Heart left ventricle (tissue), 16 donors: ENCODE data around the gene HDAC4. TPM values are rescaled to one million over a fixed set of nuclear protein-coding genes. Genes with fewer than 3 reads are reported as not detected.

Source experiments
- ATAC-seq, 4 donors: fragments of 200-7000 bp; cut with Tn5 transposase; one replicate each; pipeline ENCODE4 v1.9.1; 2020 to 2022; ENCODE audit warnings: moderate library complexity in 4 of 4, mild to moderate bottlenecking in 3 of 4, moderate number of reproducible peaks in 1 of 4
- DNase-seq, 5 donors: peaks; one replicate each; pipeline ENCODE4 v3.0.0-alpha.2; 2020
- H3K27ac ChIP-seq, 12 donors: fragments of 200-600 bp; sonication (generic) in 4 of 12; one replicate each; pipeline versions ENCODE4 v1.5.0 to v1.8.0; 2016 to 2022; ENCODE audit warnings: mild to moderate bottlenecking in 2 of 12
- H3K27me3 ChIP-seq, 9 donors: fragments of 200-600 bp; sonication (generic) in 2 of 9; one replicate each; pipeline versions ENCODE4 v1.5.1 to v1.8.0; 2016 to 2022; ENCODE audit warnings: mild to moderate bottlenecking in 3 of 9
- H3K36me3 ChIP-seq, 9 donors: fragments of 200-600 bp; sonication (generic) in 2 of 9; one replicate each; pipeline versions ENCODE4 v1.5.0 to v1.8.0; 2018 to 2022; ENCODE audit warnings: mild to moderate bottlenecking in 2 of 9
- H3K4me1 ChIP-seq, 12 donors: fragments of 200-600 bp; sonication (generic) in 4 of 12; one replicate each; pipeline versions ENCODE4 v1.5.0 to v1.8.0; 2016 to 2022; ENCODE audit warnings: mild to moderate bottlenecking in 3 of 12
- H3K4me3 ChIP-seq, 12 donors: fragments of 200-600 bp; sonication (generic) in 4 of 12; one replicate each; pipeline versions ENCODE4 v1.5.0 to v1.8.0; 2017 to 2022; ENCODE audit warnings: mild to moderate bottlenecking in 9 of 12, moderate library complexity in 4 of 12
- H3K9me3 ChIP-seq, 12 donors: fragments of 200-600 bp; sonication (generic) in 4 of 12; one replicate each; pipeline versions ENCODE4 v1.5.0 to v1.8.0; 2016 to 2022; ENCODE audit warnings: mild to moderate bottlenecking in 1 of 12
- CTCF ChIP-seq, 12 donors: fragments of 200-600 bp; sonication (generic) in 4 of 12; IDR thresholded peaks; one replicate each; pipeline versions ENCODE4 v1.5.0 to v1.8.0; 2018 to 2022; ENCODE audit warnings: antibody characterized with exemption in 12 of 12, mild to moderate bottlenecking in 5 of 12
- POLR2A ChIP-seq, 2 donors: fragments of 450-650 bp; IDR thresholded peaks; one replicate each; pipeline ENCODE4 v1.6.1; 2017; ENCODE audit warnings: antibody characterized with exemption in 2 of 2, mild to moderate bottlenecking in 2 of 2, moderate library complexity in 2 of 2
- WGBS, 4 donors: extraction: QIAGEN DNeasy Blood & Tissue Kit in 2 of 4; methylation state at CpG; one replicate each; pipeline versions ENCODE4 v1.1.5 to v1.1.7; 2013 to 2018; 5-methylcytosine and 5-hydroxymethylcytosine counted together
- intact Hi-C, 10 donors: fragments of 100-400 bp; cut with DNase I; formaldehyde crosslinking; loops; one replicate each; pipeline versions ENCODE4 v1.11.1 to v1.14.2; 2022
- polyA plus RNA-seq, 2 donors: library from polyadenylated mRNA; stranded (reverse); fragments of 200-250 nt; gene quantifications; one replicate each; pipeline ENCODE4 v1.2.3, GENCODE V29; 2013
- total RNA-seq, 9 donors: library from RNA; depleted of rRNA in 2 of 9; stranded (reverse); fragments of >200 nt in 2 of 9; fragmentation: NEBNext Ultra II Directional in 3 of 9; extraction: Animal tissue kit (Norgen Biotek cat#: 25700) in 3 of 9; gene quantifications; one replicate each; pipeline versions ENCODE4 v1.1.0 to v1.2.4, GENCODE V29; 2016 to 2023
- donor health status: ischemic (EF 13 %, LVEDD 7.1; RV severe dilation, severe dysfunction).
- donor health status: healthy with polysubstance abuse.
- donor health status: DM: no; HTN: yes; CAD: no.
- donor health status: DM: no; HTN: no; CAD: no.
- donor health status: ischemic (EF 25% LVEDD 6.9; RV normal size, moderate dysfunction).
- donor health status: ischemic (EF 25% LVEDD 5.7; RV mildly dilated, moderate dysfunction).
- donor health status: healthy.
- donor health status: DM: yes; HTN: yes; CAD: no.
- donor health status: ischemic (EF 35%, LVEDD 5.7; RV mildly dilated, moderate dysfunction).
- donor health status: nonischemic (EF 11% LVEDD 7.7; RV severe dilation, severe dysfunction).
- donor health status: DM: yes; HTN: yes; CAD: no.
- donor health status: PGD.
- donor health status: ischemic (EF 29% LVEDD 5.4; RV normal size, mild dysfunction).
- donor health status: nonischemic (EF 23%, LVEDD 6.1; RV moderate dilation, normal function).

HDAC4 gene
- total and polyA plus RNA-seq, 11 donors = 13.9 to 37.6 (median 27.5) TPM

GRCh38 chr2:239151201-239152131, 249.4 kb downstream of the HDAC4 start:
- intact Hi-C loops = loop anchor here in 2 of 10 donors (5.0 to 10.0 kb wide), 2 partner anchors 141 to 243 kb away; no protein-coding TSS in a partner anchor
- no peak for TF ChIP-seq POLR2A (IDR thresholded peaks at IDR 0.05)
- TF ChIP-seq CTCF (IDR thresholded peaks at IDR 0.05) = no peak
- DNase-seq = peak in 2 of 5 donors; percentile 13 to 33
- peaks cover 0 to 65% (median 58%) of the 10 kb centered on the region in 9 donors for H3K36me3 ChIP-seq
- H3K27ac ChIP-seq = peak overlapping the region in 7 of 12 donors; percentile 5 to 73 (median 36)
- H3K9me3 ChIP-seq = no peaks in the 10 kb centered on the region
- H3K4me1 ChIP-seq = peaks cover 0 to 19% (median 10%) of the 10 kb centered on the region in 12 donors
- H3K27me3 ChIP-seq = no peaks in the 10 kb centered on the region
- 67 to 83% (median 80%) methylated on average over 10 to 16 of the region's 16 CpGs for WGBS, 4 donors
- no peak overlapping the region for H3K4me3 ChIP-seq
- peak; percentile 33 to 75 (median 53) for ATAC-seq

- peak in 1 of 5 donors; percentile 5 for DNase-seq
- ATAC-seq = no peak
- H3K4me3 ChIP-seq = no peak overlapping the region
- H3K36me3 ChIP-seq = peaks cover 0 to 63% (median 51%) of the 10 kb centered on the region in 9 donors
- no peak for TF ChIP-seq POLR2A (IDR thresholded peaks at IDR 0.05)
- peaks cover 0 to 19% (median 10%) of the 10 kb centered on the region in 12 donors for H3K4me1 ChIP-seq
- WGBS, 4 donors = 76 to 88% (median 86%) methylated on average over 9 of the region's 9 CpGs
- no peaks in the 10 kb centered on the region for H3K9me3 ChIP-seq
- peak overlapping the region in 3 of 12 donors; percentile 14 to 73 (median 49) for H3K27ac ChIP-seq
- H3K27me3 ChIP-seq = no peaks in the 10 kb centered on the region
- intact Hi-C loops = loop anchor here in 2 of 10 donors (5.0 to 10.0 kb wide), 2 partner anchors 142 to 244 kb away; no protein-coding TSS in a partner anchor
Observed at GRCh38 chr2:239150125-239151011, 250.5 kb downstream of the HDAC4 start.

- H3K27ac ChIP-seq = peak overlapping the region in 1 of 12 donors; percentile 28
- 95 to 97% (median 97%) methylated on average over 17 of the region's 17 CpGs for WGBS, 4 donors
- ATAC-seq = no peak
Observed at GRCh38 chr2:239149501-239149900, 251.3 kb downstream of the HDAC4 start.

More at GRCh38 chr2:239149501-239149900, 251.3 kb downstream of the HDAC4 start:
- Histone ChIP-seq H3K4me3 (no peak overlapping the region), H3K27me3 (no peaks in the 10 kb centered on the region), H3K4me1 (peaks cover 0 to 19% (median 10%) of the 10 kb centered on the region in 12 donors), H3K9me3 (no peaks in the 10 kb centered on the region), H3K36me3 (peaks cover 0 to 63% (median 45%) of the 10 kb centered on the region in 9 donors)
- peak in 2 of 5 donors; percentile 10 to 17 for DNase-seq
- TF ChIP-seq POLR2A (IDR thresholded peaks at IDR 0.05) = no peak
- TF ChIP-seq CTCF (IDR thresholded peaks at IDR 0.05) = no peak
- intact Hi-C loops = loop anchor here in 2 of 10 donors (10.0 kb wide), 1 partner anchor 245 kb away; no protein-coding TSS in a partner anchor
